Measurements from ENCODE around the gene SLC4A3.

The SLC4A3 gene

GRCh38 chr2:219613461-219614070, 13.9 kb upstream of the SLC4A3 start:
- no peak for DNase-seq (ENCODE audit: low spot score)

GRCh38 chr2:219614076-219614860, 13.2 kb upstream of the SLC4A3 start:
- no peak for DNase-seq (ENCODE audit: low spot score)

GRCh38 chr2:219615036-219615435, 12.4 kb upstream of the SLC4A3 start:
- DNase-seq (ENCODE audit: low spot score): no peak

GRCh38 chr2:219615894-219616293, 11.5 kb upstream of the SLC4A3 start:
- DNase-seq (ENCODE audit: low spot score): no peak

- no peak for DNase-seq (ENCODE audit: low spot score)
Measured at GRCh38 chr2:219616550-219616949, 10.9 kb upstream of the SLC4A3 start.

GRCh38 chr2:219618733-219619122, 8.7 kb upstream of the SLC4A3 start:
- DNase-seq (ENCODE audit: low spot score): no peak

GRCh38 chr2:219619235-219619634, 8.2 kb upstream of the SLC4A3 start:
- no peak for DNase-seq (ENCODE audit: low spot score)

- no peak for DNase-seq (ENCODE audit: low spot score)
Measured at GRCh38 chr2:219620546-219620945, 6.9 kb upstream of the SLC4A3 start.

GRCh38 chr2:219621935-219622334, 5.5 kb upstream of the SLC4A3 start:
- DNase-seq (ENCODE audit: low spot score): no peak

- no peak for DNase-seq (ENCODE audit: low spot score)
Measured at GRCh38 chr2:219622472-219622871, 5.0 kb upstream of the SLC4A3 start.

GRCh38 chr2:219624565-219624964, 2.9 kb upstream of the SLC4A3 start:
- DNase-seq (ENCODE audit: low spot score): no peak

GRCh38 chr2:219625179-219625578, 2.3 kb upstream of the SLC4A3 start:
- DNase-seq (ENCODE audit: low spot score): no peak

- no peak for DNase-seq (ENCODE audit: low spot score)
Measured at GRCh38 chr2:219626540-219626939, 890 bp upstream of the SLC4A3 start.

- DNase-seq (ENCODE audit: low spot score): no peak
Measured at GRCh38 chr2:219628235-219628985, 980 bp downstream of the SLC4A3 start.

- DNase-seq (ENCODE audit: low spot score): no peak
Measured at GRCh38 chr2:219628986-219629901, 1.8 kb downstream of the SLC4A3 start.

- no peak for DNase-seq (ENCODE audit: low spot score)
Measured at GRCh38 chr2:219629976-219630695, 2.7 kb downstream of the SLC4A3 start.

- no peak for DNase-seq (ENCODE audit: low spot score)
Measured at GRCh38 chr2:219630770-219631405, 3.5 kb downstream of the SLC4A3 start.

GRCh38 chr2:219631406-219631891, 4.0 kb downstream of the SLC4A3 start:
- DNase-seq (ENCODE audit: low spot score): no peak

- no peak for DNase-seq (ENCODE audit: low spot score)
Measured at GRCh38 chr2:219631904-219632759, 4.7 kb downstream of the SLC4A3 start.

GRCh38 chr2:219632760-219633105, 5.3 kb downstream of the SLC4A3 start:
- DNase-seq (ENCODE audit: low spot score): no peak
